ENCODE data around the gene FUBP3.

The FUBP3 gene

DNA sequence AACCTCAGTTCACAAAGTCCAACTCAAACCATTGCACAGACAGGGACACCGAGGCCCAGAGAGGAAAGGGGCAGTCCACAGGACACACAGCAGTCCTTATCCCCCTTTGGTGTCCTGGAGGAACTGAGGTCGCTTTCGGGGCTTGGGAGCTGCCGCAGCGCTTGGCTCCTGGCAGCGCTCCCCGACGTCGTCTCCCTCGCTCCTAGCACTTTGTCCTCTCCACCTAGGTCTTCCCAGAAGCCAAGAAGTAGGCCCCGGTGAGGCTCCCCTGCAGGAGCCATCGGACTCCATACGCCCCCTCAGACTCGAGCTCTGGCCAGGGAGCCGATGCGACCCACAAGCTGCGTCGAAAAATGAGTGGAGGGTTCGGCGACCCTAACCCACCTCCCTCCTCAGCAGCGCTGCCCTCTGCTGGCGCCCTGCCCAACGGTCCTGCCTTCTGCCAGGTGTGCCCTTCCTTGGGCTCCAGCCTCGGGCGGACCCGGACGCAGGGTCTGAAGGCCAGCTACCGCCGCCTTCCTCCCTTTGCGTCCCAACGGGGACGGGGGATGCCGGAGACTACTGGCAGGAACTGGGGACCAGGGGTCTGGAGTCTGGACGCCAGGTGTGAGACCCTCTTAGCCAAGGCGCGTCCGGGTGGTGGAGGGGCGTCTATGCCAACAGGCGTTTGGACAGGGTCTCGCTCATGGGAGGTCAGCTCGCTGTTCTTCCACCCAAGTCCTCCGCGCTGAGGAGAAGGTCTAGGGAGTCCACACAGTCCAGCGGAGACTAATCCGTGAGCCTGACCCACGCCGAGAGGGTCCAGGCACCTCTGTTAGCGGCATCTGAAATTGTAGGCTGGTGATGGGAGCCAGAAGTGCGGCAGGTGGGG lies 83.0 kb downstream of the FUBP3 start:
- no peak for DNase-seq (ENCODE audit: low spot score)

DNA sequence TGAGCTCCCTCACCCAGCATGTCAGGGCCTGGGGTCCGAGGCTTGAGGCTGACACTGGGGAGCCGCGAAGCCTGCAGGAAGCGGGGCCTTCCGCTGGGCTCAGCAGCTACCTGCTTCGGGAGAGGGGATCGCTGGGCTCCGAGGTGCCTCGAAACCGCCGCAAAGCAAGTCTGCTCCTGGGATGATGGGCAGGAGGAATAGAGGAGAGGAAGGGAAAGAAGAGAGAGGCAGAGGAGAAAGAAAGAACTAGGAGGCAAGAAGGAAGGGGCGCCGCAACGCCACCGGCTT lies 83.5 kb downstream of the FUBP3 start:
- no peak for DNase-seq (ENCODE audit: low spot score)

DNA sequence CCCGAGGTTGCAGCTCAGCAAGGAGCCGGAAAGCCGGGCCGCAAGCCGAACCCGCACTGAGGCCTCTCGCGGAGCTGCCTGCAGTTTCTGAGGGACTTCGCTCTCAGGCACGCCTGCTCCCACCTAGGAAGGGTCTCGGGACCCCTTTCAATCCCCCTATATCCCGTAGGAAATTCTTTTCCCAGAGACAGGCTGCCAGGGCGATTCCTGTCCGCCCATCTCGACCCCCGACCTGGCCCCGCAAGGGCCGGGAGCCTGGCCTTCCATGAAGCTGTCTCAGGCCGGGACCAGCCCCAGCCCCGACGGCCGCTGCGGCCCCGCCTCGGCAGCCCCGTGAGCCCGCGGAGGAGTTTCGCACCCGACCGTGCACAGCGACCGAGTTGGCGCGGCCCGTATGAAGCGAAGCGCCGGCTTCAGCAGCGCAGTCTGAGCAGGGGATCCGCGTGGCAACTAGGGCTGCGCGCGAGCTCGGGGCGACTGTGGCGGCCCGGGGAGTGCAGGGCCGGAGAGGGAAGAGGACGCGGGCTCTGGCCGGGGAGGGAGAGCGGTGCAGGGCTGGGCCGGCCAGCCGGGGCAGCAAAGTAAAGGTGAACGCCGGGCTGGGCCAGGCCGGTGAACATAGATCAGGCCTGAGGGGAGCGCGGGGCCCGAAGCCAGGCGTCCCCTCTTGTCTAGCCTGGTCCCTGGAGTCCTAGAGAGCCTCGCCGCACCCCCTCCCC lies 84.0 kb downstream of the FUBP3 start:
- peak; percentile 38 for DNase-seq (ENCODE audit: low spot score)

DNA sequence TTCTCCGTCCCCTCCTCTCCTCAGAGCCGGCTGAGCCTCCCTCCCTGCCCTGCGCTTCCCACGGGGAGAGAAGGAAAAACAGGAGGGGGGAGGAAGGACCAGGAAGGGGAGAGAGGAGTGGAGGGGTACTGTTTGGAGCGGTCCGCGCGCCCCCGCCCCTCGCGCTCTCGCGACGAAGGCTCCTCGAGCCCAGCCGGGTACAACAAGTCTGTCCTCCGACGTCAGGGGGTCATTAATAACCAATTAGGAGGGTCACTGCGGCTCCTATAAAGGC lies 84.5 kb downstream of the FUBP3 start:
- peak; percentile 22 for DNase-seq (ENCODE audit: low spot score)

DNA sequence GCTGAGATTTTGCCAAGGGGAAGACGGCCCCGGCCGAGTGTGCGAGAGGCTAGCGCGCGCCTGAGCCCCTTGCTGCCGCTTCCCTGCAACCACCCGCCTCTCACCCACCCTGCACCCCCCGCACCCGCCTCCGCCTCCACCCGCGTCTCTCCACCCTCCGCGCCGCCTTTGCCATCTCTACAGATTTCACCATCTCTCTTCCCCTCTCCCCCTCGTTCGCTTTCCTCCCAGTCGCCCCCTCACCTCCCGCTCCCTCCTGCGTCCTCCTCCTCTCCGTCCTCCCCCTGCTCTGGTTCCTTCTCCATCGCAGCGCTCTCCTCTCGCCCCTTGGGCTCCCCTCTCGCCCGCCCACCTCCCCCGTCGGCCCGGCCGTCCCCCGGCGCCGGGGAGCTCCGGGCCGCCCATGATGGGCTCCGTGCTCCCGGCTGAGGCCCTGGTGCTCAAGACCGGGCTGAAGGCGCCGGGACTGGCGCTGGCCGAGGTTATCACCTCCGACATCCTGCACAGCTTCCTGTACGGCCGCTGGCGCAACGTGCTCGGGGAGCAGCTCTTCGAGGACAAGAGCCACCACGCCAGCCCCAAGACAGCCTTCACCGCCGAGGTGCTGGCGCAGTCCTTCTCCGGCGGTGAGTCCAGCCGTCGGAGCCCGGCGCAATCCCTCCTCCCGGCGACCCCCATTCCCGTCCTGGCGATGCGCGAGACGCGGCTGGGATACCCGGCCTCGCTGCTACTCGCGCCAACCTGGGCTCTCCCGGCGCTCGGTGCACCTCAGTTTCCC lies 85.1 kb downstream of the FUBP3 start, which contains the start of gene PRDM12:
TSS of gene PRDM12 (plus strand) at position 344 of the 778 bp plus-strand sequence. CDS start at position 404, 60 bp downstream.
- no peak for DNase-seq (ENCODE audit: low spot score)

DNA sequence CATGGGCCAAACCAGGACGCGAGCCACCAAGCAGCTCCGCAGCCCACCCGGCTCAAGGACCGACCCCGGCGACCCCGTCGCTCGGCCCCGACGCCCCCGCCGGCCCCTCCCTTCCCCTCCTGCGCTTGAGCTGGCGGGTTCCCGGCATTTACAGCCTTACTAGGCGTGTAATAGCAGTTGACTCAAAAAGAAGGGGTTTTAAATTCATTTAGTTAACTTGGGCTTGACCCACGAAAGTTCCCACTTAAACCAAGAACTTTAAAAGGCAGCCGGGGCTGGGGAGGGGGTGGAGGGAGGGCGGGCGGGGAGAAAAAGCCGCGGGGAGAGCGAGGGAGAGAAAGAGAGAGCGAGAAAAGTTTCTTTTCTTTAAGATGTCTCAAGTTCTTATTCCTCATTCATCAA lies 85.7 kb downstream of the FUBP3 start:
- DNase-seq (ENCODE audit: low spot score): no peak

DNA sequence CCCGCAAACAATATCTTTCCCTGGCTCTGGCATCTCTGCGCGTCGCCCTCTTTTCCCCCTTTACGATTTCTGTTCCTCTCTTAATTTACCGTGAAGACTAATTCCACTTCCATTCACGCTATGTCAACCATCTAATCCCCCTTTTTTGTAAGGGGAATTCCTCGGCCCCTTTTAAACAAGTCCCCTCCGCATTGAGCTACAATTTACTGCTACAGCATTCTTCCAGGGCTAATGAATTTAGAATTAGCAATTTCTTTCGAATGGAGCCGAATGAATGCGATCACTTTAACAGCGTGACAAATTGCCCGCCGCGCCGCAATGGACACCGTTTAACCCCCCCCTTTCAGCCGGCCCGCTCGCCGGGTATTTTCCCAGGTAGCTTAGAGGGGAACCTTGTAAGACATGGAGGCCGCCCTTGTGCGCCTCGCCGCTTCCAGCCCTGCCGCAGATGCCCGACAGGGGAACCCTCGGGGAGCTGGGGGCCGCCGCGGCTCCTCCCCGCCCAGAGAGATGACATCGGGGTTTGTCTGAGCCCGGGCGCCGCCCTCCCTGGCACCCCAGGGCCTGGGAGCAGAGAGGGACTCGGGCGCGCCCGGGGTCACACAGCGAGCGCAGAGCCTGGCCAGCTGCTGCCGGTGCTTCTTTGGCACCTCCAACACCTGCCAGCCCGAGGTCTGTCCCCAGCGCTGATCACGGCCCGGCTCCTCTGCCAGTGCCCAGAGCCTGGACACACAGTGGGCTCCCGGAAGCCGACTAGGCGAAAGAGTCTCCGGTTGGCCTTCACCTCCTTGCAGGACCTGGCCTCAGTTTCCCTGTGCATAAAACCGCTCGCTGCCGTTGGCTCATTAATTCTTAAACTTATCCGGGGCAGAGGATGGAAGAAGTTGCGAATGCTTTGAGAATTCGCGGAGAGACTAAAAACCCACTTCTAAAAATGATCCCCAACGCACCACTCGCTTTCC lies 86.3 kb downstream of the FUBP3 start:
- DNase-seq (ENCODE audit: low spot score): no peak

DNA sequence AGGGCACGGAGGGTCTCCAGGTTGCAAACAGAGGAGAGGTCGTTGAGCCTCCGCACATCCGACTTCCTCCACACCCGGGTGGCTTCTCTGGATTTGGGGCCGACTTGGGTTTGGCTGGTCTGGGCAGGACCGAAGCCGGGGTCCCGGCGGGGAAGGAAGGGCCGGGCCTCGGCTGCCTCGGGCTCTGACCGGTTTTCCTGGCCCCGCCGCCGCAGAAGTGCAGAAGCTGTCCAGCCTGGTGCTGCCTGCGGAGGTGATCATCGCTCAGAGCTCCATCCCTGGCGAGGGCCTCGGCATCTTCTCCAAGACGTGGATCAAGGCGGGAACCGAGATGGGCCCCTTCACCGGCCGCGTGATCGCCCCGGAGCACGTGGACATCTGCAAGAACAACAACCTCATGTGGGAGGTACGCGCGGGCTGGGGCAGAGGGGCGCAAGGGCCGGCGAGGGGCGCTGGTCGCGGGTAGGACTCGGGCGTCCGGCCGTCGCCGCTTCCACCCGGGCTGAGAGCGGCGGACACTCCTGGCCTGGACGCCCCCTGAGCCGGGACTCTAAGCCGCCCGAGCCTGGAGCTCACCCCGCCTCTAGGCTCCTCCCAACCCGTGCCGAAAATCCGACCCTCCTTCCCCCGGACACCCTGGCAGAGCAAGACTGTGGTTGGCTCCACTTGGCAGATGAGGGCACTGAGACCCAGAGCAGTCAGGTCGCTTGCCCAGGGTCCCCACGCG lies 87.2 kb downstream of the FUBP3 start:
- no peak for DNase-seq (ENCODE audit: low spot score)

DNA sequence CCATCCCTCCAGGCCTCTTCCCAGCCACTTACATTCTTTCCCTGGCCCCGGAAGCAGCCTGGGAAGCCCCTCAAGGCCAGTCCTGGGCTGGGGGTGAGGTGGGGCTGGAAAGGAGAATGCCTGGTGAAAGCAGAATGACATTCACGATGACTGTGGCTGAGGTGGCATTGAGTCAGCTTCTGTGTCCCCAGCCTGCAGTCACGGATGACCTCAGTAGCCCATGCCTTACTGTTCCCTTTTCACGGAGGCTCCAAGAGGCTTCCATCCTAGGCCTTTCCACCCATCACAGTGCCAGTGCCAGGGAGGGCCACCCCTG lies 87.7 kb downstream of the FUBP3 start:
- no peak for DNase-seq (ENCODE audit: low spot score)

DNA sequence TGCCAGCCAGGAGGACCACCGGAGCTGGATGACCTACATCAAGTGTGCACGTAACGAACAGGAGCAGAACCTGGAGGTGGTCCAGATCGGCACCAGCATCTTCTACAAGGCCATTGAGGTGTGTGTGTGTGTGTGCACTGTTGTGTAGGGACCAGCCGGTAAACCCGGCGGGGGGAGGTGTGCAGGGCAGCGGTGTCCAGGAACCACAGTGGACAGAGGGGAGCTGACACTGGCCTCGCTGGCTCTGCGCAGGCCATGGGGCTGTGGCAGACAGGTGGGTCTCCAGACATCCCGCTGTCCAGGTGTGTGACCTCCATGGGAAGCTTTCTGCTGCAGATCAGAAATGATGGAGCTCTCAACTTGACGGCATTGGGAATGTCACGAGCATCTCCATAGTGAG lies 88.8 kb downstream of the FUBP3 start:
- DNase-seq (ENCODE audit: low spot score): no peak

DNA sequence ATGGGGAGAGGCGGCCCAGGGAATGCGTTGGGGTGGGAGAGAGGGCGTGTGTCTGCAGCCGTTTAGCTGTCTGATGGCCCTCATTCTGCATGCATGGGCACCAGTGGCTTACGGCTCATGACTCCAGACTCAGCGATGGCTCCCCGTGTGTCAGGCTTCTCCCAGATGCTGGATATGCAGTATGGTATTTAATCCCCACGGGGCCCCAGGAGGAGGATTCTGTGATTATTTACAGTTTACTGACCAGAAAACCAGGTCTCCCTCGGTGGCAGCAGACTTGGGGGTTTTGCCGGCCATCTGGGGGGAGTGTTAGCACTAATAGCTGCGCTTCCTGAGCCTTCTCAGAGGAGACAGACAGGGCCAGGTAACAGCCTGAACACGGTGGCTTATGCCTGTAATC lies 89.3 kb downstream of the FUBP3 start:
- no peak for DNase-seq (ENCODE audit: low spot score)

DNA sequence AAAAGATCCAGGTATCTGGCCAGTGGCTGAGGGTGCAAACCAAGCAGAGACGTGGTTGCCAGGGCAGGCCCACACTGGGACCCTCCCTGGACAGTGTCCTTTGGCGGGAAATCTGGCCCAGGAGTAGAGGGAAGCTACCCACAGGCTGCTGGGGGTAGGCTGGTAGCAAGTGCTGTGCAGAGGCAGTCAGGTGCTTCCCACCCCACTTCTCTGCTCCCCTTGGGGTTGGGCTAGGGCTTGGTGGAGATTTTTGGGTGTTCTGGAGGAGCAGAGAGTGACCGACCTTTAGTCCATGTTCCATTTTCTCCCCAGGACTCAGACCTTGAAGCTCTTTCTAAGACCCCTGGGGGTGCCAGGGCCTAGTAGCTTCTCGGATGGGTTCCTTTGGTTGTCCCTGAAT lies 90.6 kb downstream of the FUBP3 start:
- no peak for DNase-seq (ENCODE audit: low spot score)

DNA sequence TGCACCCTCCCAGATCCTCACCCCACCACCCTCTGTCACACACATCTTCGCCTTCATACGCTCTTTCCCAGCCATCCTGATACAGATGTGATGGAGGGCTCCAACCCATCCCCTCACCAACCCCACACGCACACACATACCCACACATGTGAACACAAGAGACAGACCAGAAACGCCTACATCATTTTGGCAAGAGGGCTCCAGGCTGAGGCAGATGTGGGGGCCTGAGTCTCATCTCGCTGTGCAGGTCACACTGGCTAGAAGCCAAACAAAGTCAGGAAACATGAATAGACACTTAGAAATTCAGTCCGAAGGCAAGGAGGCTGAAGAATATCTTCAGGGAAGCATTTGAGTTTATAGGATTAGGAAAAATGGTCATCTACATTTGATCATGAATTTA lies 91.3 kb downstream of the FUBP3 start:
- DNase-seq (ENCODE audit: low spot score): no peak

DNA sequence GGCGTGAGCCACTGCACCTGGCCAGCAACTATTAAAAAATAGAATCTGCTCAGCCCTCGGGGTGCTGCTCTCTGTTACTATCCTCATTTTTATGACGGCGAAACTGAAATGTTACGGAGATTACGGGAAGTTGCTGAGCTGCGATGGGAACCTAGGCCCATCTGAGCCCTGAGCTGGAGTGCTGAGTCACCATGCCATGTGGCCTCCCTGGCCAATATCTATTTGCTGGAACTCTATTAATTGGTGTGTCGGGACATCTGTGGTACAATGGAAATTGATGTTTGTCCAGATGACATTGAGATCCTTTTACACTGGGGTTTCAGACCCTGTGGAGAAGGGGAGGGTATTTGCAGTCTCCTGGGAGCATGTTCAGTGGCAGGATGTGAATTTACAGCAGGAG lies 93.1 kb downstream of the FUBP3 start:
- no peak for DNase-seq (ENCODE audit: low spot score)

DNA sequence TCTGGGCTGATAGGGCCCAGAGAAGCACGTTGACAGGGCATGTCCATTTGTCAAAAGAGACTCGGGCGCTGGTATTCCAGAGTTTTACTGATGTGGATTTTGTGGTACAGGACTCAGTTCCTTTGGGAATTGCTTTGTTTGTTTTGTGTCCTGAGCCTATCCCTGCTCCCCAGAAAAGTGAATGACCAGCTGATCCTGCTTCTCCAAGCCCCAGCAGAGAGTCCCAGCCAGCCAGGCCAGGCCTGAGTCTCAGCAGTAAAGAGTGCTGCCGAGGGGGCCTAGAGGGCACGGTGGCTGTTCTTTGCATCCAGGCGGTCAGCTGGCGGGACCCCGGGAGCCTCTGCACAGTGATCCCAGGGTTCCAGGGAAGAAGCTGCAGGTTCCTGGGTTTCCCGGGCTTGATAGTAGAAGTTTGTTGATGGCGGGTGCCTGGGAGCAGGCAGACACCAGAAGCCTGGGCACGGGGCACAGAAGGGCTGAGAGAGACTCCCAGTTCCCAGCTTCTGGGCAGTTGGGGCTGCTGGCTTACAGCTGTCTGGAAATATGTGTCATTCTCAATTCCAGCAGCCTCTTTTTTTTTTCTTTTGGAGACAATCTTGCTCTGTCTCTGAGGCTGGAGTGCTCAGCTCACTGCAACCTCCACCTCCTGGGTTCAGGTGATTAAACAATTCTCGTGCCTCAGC lies 93.7 kb downstream of the FUBP3 start:
- DNase-seq (ENCODE audit: low spot score): no peak

DNA sequence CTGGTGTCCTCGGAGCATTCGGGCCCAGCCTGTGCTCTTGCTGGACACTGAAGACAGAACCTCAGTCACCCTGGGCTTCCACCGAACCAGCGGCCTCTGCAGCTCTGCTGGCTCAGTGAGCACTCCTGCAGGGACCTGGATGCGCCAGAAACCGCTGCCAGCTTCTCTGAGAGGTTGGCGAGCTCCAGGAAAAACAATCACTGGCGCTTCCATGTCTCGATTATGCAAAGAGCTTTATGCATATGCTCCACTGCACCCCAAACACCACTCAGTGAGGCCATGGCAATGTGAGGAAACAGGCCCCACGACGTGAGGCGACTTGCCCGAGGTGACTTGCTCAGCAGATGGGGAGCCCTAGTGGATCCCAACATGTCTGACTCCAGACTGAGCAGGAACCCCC lies 96.0 kb downstream of the FUBP3 start:
- DNase-seq (ENCODE audit: low spot score): no peak

DNA sequence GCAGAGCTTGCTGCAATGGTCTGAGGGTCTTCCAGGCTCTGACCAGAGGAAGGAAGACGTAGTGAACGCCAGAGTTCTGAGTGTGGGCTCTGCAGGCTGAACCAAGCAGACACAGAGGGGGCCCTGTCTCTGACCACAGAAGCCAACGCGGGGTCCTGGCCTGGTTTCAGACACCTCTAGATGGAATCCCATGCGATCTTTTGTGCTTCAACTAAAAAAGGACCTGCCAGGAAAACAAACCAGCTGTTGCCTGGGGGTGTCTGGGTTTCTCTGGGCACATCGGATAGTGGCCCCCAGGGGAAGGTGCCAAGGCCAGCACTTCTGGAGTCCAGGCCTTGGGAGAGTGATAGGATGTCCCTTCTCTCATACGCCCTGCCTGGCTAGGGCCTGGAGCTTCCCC lies 97.9 kb downstream of the FUBP3 start:
- no peak for DNase-seq (ENCODE audit: low spot score)

DNA sequence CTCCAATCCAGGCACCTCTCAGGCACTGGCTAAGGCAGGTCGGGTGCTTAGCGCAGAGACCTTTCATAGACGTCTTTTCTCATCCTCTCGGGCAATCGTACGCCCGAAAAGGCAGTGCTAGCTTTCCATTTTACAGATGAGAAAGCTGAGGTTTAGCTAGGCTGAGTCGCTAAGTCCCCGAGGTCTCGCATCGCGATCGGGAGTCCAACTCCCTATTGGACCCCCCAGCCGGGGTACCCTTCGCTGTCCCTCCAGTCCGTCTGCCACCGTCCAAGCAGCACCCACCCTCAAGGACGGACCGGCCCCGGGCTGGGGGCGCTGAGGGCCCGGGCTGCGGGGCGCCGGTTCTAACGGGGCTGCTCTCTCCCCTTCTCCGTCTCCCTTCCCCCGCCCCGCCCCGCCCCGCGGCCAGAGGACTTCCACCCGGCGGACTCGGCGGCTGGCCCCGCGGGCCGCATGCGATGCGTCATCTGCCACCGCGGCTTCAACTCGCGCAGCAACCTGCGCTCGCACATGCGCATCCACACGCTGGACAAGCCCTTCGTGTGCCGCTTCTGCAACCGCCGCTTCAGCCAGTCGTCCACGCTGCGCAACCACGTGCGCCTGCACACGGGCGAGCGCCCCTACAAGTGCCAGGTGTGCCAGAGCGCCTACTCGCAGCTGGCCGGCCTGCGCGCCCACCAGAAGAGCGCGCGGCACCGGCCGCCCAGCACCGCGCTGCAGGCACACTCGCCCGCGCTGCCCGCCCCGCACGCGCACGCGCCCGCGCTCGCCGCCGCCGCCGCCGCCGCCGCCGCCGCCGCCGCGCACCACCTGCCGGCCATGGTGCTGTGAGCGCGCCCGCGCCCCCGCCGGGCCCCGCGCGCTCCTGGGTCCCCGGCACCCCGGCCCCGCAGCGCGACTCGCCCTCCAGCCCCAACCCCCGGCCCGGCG lies 101.7 kb downstream of the FUBP3 start:
- peak; percentile 93 for DNase-seq (ENCODE audit: low spot score)

DNA sequence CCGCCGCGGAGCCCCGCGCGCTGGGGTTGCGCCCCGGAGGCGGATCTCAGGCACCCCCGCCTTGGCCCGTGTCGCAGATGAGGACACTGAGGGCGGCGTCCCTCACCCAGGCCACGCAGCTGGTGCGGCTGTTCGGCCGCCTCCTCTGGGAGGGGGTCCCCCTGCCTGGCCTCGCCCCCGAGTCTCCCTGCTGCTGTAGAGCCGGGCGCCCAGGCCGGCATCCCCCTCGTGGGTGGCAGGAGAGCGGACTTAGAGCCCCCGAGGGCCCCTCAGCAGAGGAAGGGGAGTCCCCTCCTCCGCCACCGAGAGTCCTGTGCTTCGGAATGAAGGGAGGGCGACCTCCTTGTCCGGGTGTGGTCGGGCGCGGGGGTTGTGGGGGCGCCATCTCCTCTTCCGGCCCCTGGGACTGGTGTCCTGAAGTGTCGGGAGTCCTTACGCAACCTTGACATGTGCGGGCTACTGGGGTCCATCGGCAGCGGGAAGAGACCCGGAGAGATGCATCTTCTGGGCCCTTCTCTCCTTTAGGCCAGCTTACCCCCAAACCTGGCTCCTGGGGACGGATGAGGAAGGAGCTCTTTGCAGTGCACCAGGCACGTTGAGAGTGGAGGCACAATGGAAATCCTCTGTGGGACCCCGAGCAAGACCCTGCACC lies 102.5 kb downstream of the FUBP3 start:
- no peak for DNase-seq (ENCODE audit: low spot score)
